ENCODE measurements around the gene ABLIM3.

The ABLIM3 gene

DNA sequence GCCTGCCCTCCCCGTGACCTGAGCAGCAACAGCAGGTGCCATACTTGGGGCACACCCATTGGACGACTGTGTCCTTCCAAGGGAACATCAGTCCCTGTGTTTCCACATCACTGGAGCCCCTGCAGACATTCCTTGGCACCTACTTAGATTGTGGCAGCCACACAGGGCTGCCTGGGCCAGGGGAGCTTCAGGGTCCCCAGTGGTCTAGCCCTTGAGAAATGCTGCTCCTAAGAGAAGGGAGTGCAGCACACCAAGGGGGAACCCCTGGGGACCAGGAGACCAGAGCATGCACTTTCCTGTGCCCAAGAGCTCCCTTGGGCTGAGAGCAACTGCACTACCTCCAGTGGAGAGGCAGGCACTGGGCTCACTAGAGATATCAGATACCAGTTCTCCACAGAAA, 20.1 kb upstream of the ABLIM3 start:
- no peak overlapping the region for H3K9ac ChIP-seq (ENCODE audit: low read length)
- H3K4me3 ChIP-seq (ENCODE audit: low read length) = no peak overlapping the region
- no peak for DNase-seq (ENCODE audit: low read depth)
- H3K36me3 ChIP-seq (ENCODE audit: control insufficient read depth, insufficient read depth, low read length, severe bottlenecking) = no peaks in the 10 kb centered on the region
- H3K4me1 ChIP-seq (ENCODE audit: control insufficient read depth, insufficient read depth, low read length) = no peaks in the 10 kb centered on the region
- H3K27me3 ChIP-seq (replicated peaks; ENCODE audit: control insufficient read depth, insufficient read depth, low read length) = no peaks in the 10 kb centered on the region
- no peaks in the 10 kb centered on the region for H3K9me3 ChIP-seq (ENCODE audit: control insufficient read depth, low read length)

DNA sequence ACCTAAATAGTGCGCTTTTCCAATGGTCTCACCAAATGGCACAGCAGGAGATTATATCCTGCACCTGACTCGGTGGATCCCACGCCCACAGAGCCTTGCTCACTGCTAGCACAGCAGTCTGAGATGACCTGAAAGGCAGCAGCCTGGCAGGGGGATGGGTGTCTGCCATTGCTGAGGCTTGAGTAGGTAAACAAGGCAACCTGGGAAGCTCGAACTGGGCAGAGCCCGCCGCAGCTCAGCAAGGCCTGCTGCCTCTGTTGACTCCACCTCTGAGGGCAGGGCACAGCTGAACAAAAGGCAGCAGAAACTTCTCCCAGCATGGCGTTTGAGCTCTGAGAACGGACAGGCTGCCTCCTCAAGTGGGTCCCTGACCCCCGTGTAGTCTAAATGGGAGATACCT, 18.1 kb upstream of the ABLIM3 start:
- H3K9ac ChIP-seq (ENCODE audit: low read length) = no peak overlapping the region
- no peak overlapping the region for H3K4me3 ChIP-seq (ENCODE audit: low read length)
- no peaks in the 10 kb centered on the region for H3K27me3 ChIP-seq (replicated peaks; ENCODE audit: control insufficient read depth, insufficient read depth, low read length)
- DNase-seq (ENCODE audit: low read depth) = no peak
- no peaks in the 10 kb centered on the region for H3K36me3 ChIP-seq (ENCODE audit: control insufficient read depth, insufficient read depth, low read length, severe bottlenecking)
- peaks cover 16% of the 10 kb centered on the region for H3K4me1 ChIP-seq (ENCODE audit: control insufficient read depth, insufficient read depth, low read length)
- no peaks in the 10 kb centered on the region for H3K9me3 ChIP-seq (ENCODE audit: control insufficient read depth, low read length)

DNA sequence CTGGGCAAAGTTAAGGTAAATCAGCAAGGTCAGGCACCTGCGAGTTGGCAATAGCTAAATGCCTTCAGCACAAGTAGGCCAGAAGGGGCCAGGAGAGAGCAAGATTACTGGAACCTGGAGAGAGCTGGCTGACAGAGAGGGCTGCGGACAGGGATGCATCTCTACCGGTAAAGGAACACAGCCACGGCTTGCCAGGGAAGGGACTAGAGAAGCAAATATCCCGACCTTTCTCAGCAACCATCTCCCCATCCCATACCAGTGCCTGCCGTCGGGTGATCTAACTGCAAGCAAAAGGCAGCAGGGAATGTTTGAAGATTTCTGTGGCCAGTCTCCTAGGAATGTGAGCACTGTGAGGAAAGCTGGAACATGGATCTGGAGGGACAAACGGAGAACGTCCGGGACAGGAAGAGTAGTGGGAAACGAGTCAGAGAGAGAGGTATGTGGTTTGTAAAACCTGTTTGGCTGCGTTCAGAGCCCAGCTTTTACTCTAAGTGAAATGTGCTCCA, 15.9 kb upstream of the ABLIM3 start:
- no peaks in the 10 kb centered on the region for H3K9me3 ChIP-seq (ENCODE audit: control insufficient read depth, low read length)
- H3K4me3 ChIP-seq (ENCODE audit: low read length) = no peak overlapping the region
- H3K4me1 ChIP-seq (ENCODE audit: control insufficient read depth, insufficient read depth, low read length) = peaks cover 36% of the 10 kb centered on the region
- no peaks in the 10 kb centered on the region for H3K27me3 ChIP-seq (replicated peaks; ENCODE audit: control insufficient read depth, insufficient read depth, low read length)
- H3K9ac ChIP-seq (ENCODE audit: low read length) = no peak overlapping the region
- H3K36me3 ChIP-seq (ENCODE audit: control insufficient read depth, insufficient read depth, low read length, severe bottlenecking) = no peaks in the 10 kb centered on the region
- no peak for DNase-seq (ENCODE audit: low read depth)

DNA sequence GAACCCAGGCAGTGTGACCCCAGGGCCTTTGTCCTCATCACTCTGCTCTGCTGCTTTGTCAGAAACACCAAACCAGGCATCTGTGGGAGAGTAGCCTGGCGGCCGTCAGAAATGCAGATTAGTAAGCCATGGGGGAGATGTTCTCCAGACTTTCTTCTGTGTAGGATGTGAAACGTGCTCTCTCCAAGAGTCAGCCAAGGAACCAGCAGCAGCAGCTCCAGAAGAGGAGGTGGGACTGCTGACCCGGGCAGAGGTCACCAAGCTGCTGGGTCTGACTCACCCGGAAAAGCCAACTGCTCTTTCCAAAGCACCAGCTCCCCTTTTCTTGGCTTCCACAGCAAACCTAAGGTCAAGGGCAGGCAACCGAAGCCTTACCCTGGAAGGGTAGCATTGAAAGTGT, 14.4 kb upstream of the ABLIM3 start:
- Histone ChIP-seq H3K9me3 (ENCODE audit: control insufficient read depth, low read length) (no peaks in the 10 kb centered on the region), H3K9ac (ENCODE audit: low read length) (no peak overlapping the region), H3K4me3 (ENCODE audit: low read length) (no peak overlapping the region), H3K27me3 (replicated peaks; ENCODE audit: control insufficient read depth, insufficient read depth, low read length) (no peaks in the 10 kb centered on the region), H3K4me1 (ENCODE audit: control insufficient read depth, insufficient read depth, low read length) (peaks cover 46% of the 10 kb centered on the region), H3K36me3 (ENCODE audit: control insufficient read depth, insufficient read depth, low read length, severe bottlenecking) (no peaks in the 10 kb centered on the region)
- no peak for DNase-seq (ENCODE audit: low read depth)

DNA sequence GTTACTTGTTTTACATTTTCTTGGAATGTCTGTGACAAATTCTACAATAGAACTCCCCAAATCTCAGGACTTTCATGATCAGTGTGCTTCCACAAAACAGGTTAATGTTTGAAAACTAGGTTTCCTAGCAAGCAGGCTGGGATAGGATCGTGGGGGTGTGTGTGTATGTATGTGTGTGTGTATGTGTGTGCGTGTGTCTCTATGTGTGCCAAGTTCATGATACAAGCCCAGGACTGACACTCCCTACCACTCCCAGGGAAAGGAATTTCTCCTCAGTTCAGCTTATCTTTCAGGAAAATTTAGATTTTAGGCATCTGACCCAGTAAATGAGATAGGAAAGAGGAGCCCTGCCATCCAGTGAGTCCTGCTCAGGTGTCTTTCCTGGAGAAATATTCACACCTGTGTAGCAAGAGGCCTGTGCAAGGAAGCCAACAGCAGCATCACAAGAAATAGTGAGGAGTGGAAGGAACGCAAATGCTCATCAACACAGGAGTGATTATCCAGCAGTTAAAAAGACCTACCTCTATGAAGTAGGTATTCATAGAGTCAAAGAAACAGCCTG, 13.8 kb upstream of the ABLIM3 start:
- peaks cover 51% of the 10 kb centered on the region for H3K4me1 ChIP-seq (ENCODE audit: control insufficient read depth, insufficient read depth, low read length)
- H3K9ac ChIP-seq (ENCODE audit: low read length) = no peak overlapping the region
- no peak overlapping the region for H3K4me3 ChIP-seq (ENCODE audit: low read length)
- no peaks in the 10 kb centered on the region for H3K9me3 ChIP-seq (ENCODE audit: control insufficient read depth, low read length)
- no peak for DNase-seq (ENCODE audit: low read depth)
- no peaks in the 10 kb centered on the region for H3K36me3 ChIP-seq (ENCODE audit: control insufficient read depth, insufficient read depth, low read length, severe bottlenecking)
- no peaks in the 10 kb centered on the region for H3K27me3 ChIP-seq (replicated peaks; ENCODE audit: control insufficient read depth, insufficient read depth, low read length)

DNA sequence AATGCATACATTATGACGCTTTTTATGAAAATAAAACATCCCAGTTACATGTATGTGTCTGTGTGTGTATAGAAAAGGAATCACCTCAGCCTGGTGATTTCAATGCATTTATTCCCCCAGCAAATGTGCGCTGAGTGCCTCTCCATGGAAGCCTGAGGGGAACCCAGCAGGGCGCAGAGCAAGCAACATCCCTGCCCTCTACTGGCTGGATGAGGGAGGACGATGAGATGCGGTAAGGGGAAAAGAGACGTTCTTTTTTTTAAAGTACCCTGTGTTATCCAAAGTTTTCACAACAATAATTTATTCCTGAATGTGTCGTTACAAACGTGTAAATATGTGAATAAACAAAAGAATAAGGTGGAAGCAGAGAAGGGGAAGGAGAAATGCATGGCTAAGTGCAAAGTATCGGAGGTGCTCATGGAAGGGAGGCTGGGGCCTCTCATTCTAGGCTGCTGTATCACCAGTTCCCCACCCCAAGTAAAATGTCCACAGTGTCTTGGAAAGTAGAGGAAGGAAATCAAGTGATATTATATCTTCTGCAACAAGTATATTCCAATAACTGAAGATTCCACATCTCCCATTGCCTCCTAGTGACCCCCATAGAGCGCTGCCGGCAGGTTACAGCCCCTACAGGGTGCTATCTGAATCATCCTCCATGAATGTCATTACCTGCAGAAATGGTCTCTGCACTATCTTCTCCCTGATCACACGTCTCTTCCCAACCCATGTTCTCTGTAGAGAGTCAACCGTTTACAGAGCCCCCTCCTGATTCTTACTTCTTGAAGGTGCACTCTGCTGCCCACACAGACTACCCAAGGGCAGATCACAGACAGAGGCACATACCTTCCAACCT, 13.0 kb upstream of the ABLIM3 start:
- H3K36me3 ChIP-seq (ENCODE audit: control insufficient read depth, insufficient read depth, low read length, severe bottlenecking) = no peaks in the 10 kb centered on the region
- peak; percentile 65 for DNase-seq (ENCODE audit: low read depth)
- no peak overlapping the region for H3K4me3 ChIP-seq (ENCODE audit: low read length)
- peak overlapping the region; percentile 24 for H3K9ac ChIP-seq (ENCODE audit: low read length)
- no peaks in the 10 kb centered on the region for H3K9me3 ChIP-seq (ENCODE audit: control insufficient read depth, low read length)
- peaks cover 58% of the 10 kb centered on the region for H3K4me1 ChIP-seq (ENCODE audit: control insufficient read depth, insufficient read depth, low read length)
- no peaks in the 10 kb centered on the region for H3K27me3 ChIP-seq (replicated peaks; ENCODE audit: control insufficient read depth, insufficient read depth, low read length)

DNA sequence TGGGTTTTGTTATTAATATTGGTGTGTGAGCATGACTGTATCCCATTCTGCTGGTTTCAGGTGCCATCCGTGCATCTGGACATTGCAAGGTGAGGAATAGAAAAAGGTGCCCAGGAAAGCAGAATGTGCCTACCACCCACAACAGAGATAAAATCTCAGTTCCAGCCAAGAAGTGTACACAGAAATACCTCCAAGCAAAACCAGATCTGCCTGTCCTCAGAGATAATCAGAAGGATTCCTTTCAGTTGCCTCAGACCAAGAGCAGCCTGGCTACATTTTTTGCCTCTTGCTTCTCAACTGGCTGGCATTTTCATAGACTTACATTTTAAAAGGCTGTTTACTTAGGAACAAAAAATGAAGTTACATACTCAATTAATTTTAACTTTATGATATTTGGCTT, 12.1 kb upstream of the ABLIM3 start:
- H3K9ac ChIP-seq (ENCODE audit: low read length) = peak overlapping the region; percentile 24
- peak; percentile 73 for DNase-seq (ENCODE audit: low read depth)
- no peak overlapping the region for H3K4me3 ChIP-seq (ENCODE audit: low read length)
- H3K9me3 ChIP-seq (ENCODE audit: control insufficient read depth, low read length) = no peaks in the 10 kb centered on the region
- H3K27me3 ChIP-seq (replicated peaks; ENCODE audit: control insufficient read depth, insufficient read depth, low read length) = no peaks in the 10 kb centered on the region
- peaks cover 67% of the 10 kb centered on the region for H3K4me1 ChIP-seq (ENCODE audit: control insufficient read depth, insufficient read depth, low read length)
- no peaks in the 10 kb centered on the region for H3K36me3 ChIP-seq (ENCODE audit: control insufficient read depth, insufficient read depth, low read length, severe bottlenecking)

DNA sequence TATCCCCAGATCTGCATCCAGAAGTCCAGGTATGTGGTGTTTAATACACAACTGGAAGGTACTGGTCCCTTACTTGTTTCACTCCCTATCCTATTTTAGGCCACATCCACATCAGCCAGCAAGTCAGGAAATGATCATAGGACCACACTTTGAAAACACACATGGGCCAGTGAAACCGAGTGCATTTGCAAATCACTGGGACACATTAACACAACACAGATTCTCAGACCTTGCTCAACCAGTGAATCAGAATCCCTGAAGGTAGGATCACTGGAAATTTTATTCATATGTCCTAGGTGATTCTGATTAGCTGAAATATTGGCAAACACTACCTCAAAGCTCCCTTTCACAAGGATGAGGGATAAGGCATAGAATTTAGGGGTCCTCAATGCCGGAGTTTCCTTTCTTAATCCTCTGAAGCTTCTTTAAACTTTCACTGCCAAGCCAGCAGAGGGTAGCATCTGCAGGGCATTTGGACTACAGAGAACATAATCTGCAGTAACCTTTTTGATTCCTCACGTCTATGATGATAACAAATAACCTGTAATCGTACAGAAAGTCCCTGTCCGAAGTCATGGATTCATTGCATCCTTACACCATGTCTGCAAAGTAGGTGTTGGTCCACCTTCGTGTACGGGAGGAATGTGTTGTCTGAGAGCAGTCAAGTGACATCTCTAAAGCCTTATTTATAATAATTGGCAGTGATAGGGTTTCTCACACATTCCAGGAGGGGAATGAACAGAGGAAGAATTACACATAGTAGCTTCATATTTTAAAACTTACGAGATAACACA, 11.0 kb upstream of the ABLIM3 start:
- no peaks in the 10 kb centered on the region for H3K36me3 ChIP-seq (ENCODE audit: control insufficient read depth, insufficient read depth, low read length, severe bottlenecking)
- H3K9me3 ChIP-seq (ENCODE audit: control insufficient read depth, low read length) = no peaks in the 10 kb centered on the region
- H3K4me3 ChIP-seq (ENCODE audit: low read length) = no peak overlapping the region
- no peaks in the 10 kb centered on the region for H3K27me3 ChIP-seq (replicated peaks; ENCODE audit: control insufficient read depth, insufficient read depth, low read length)
- H3K9ac ChIP-seq (ENCODE audit: low read length) = peak overlapping the region; percentile 30
- peaks cover 79% of the 10 kb centered on the region for H3K4me1 ChIP-seq (ENCODE audit: control insufficient read depth, insufficient read depth, low read length)
- DNase-seq (ENCODE audit: low read depth) = no peak

DNA sequence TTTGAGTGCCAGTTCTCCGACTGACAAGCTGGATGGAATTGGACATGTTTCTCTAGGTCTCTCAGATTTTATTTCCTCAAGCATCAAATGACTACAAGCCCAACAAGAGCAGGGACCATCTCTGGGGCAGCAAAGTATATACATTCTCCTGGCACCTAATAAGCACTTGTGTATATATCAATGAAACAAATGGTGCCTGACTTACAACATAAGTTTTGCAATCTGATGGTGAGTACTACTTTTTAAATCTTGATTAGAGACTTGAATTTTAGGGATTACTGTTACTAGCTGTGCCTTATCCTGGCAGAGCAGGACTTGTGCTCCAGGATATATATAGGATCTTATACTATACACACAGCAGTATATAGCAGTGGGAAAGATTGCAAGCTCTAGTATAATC, 8.8 kb upstream of the ABLIM3 start:
- H3K9me3 ChIP-seq (ENCODE audit: control insufficient read depth, low read length) = no peaks in the 10 kb centered on the region
- no peak for DNase-seq (ENCODE audit: low read depth)
- no peaks in the 10 kb centered on the region for H3K36me3 ChIP-seq (ENCODE audit: control insufficient read depth, insufficient read depth, low read length, severe bottlenecking)
- no peak overlapping the region for H3K4me3 ChIP-seq (ENCODE audit: low read length)
- no peaks in the 10 kb centered on the region for H3K27me3 ChIP-seq (replicated peaks; ENCODE audit: control insufficient read depth, insufficient read depth, low read length)
- no peak overlapping the region for H3K9ac ChIP-seq (ENCODE audit: low read length)
- peaks cover 83% of the 10 kb centered on the region for H3K4me1 ChIP-seq (ENCODE audit: control insufficient read depth, insufficient read depth, low read length)

DNA sequence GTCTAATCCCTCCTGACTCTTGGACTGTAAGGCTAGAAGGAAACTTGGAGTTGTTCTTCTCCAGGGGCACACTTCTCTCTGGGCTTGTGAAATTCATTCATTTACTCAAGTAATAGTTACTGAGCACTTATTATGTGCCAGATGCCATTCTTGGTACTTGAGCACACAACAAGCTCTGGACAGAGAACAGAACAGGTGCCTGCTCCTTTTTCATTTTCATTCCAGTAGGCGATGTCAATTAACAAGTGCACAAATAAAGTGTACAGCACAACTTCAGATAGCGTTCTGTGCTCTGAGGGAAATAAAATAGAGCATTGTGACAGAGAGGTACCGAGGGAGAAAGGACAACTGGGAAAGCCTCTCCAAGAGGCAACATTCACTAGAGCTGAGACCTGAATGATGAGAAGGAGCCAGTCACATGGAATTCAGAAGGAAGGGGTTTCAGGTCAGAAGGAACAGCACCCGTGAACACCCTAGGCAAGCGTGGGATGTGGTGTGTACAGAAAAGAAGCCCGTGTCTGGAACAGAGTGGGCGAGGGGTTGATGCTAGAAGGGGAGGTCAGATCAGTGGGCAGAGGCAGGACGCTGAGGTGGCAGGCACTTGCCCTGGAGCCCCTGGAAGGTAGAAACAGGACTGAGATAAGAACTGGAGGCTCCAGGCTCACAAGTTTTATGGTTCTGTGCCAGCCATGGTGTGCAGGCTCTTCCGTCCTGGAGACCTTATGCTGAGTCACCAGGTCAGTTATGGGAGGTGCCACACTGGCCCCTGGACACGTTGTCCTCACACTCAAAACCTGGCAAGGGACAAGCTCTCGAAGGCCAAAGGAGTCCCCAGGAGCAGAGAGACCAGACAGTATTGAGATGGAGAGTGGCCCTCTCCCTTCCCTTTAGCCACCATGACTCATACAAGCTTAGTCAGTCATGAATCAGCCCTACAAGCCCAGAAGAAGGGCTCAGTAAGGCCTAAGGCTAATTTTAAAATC, 7.2 kb upstream of the ABLIM3 start:
- no peaks in the 10 kb centered on the region for H3K36me3 ChIP-seq (ENCODE audit: control insufficient read depth, insufficient read depth, low read length, severe bottlenecking)
- H3K9me3 ChIP-seq (ENCODE audit: control insufficient read depth, low read length) = no peaks in the 10 kb centered on the region
- H3K4me1 ChIP-seq (ENCODE audit: control insufficient read depth, insufficient read depth, low read length) = peaks cover 72% of the 10 kb centered on the region
- no peak overlapping the region for H3K4me3 ChIP-seq (ENCODE audit: low read length)
- H3K27me3 ChIP-seq (replicated peaks; ENCODE audit: control insufficient read depth, insufficient read depth, low read length) = no peaks in the 10 kb centered on the region
- DNase-seq (ENCODE audit: low read depth) = peak; percentile 74
- H3K9ac ChIP-seq (ENCODE audit: low read length) = peak overlapping the region; percentile 80
